Heart right ventricle (tissue), 16 donors: Measurements from ENCODE around the gene GALT. TPM values are rescaled to one million over a fixed set of nuclear protein-coding genes. Genes with fewer than 3 reads are reported as not detected.
A peak's percentile ranks its signal among the peaks of the same experiment; 100 is the strongest.

Experiments used
- ATAC-seq, 8 donors: fragments of 200-7000 bp; cut with Tn5 transposase; one replicate each; pipeline ENCODE4 v1.9.1; 2020; ENCODE audit warnings: mild to moderate bottlenecking in 8 of 8, moderate library complexity in 8 of 8, moderate number of reproducible peaks in 1 of 8
- DNase-seq, 2 donors: peaks; one replicate each; pipeline ENCODE4 v3.0.0-alpha.2; 2020
- H3K27ac ChIP-seq, 10 donors: fragments of 200-600 bp; sonication (generic) in 2 of 10; one replicate each; pipeline versions ENCODE4 v1.5.0 to v1.8.0; 2020 to 2022; ENCODE audit warnings: mild to moderate bottlenecking in 3 of 10
- H3K27me3 ChIP-seq, 7 donors: fragments of 200-600 bp; one replicate each; pipeline ENCODE4 v1.8.0; 2021 to 2022; ENCODE audit warnings: mild to moderate bottlenecking in 2 of 7
- H3K36me3 ChIP-seq, 9 donors: fragments of 200-600 bp; sonication (generic) in 1 of 9; one replicate each; pipeline versions ENCODE4 v1.5.0 to v1.8.0; 2020 to 2022; ENCODE audit warnings: mild to moderate bottlenecking in 2 of 9
- H3K4me1 ChIP-seq, 9 donors: fragments of 200-600 bp; sonication (generic) in 1 of 9; one replicate each; pipeline versions ENCODE4 v1.5.0 to v1.8.0; 2020 to 2022; ENCODE audit warnings: mild to moderate bottlenecking in 4 of 9
- H3K4me3 ChIP-seq, 10 donors: fragments of 200-600 bp; sonication (generic) in 2 of 10; one replicate each; pipeline versions ENCODE4 v1.5.0 to v1.8.0; 2020 to 2022; ENCODE audit warnings: mild to moderate bottlenecking in 7 of 10, moderate library complexity in 2 of 10
- H3K9me3 ChIP-seq, 11 donors: fragments of 200-600 bp in 10 of 11; sonication (generic) in 2 of 11; one replicate each; pipeline versions ENCODE4 v1.5.0 to v1.8.0; 2013 to 2022; ENCODE audit warnings: mild to moderate bottlenecking in 2 of 11, control low read depth in 1 of 11, moderate library complexity in 1 of 11
- WGBS, 2 donors: extraction: QIAGEN DNeasy Blood & Tissue Kit; methylation state at CpG; one replicate each; pipeline ENCODE4 v1.1.7; 2013; ENCODE audit warnings: inconsistent platforms in 1 of 2; 5-methylcytosine and 5-hydroxymethylcytosine counted together
- intact Hi-C, 10 donors: fragments of 100-400 bp; cut with DNase I; formaldehyde crosslinking; loops; one replicate each; pipeline versions ENCODE4 v1.11.1 to v1.14.2; 2022
- polyA plus RNA-seq, 2 donors: library from polyadenylated mRNA; stranded (reverse); fragments of 200-250 nt; gene quantifications; one replicate each; pipeline ENCODE4 v1.2.3, GENCODE V29; 2013
- total RNA-seq, 10 donors: library from RNA; stranded (reverse); fragmentation: NEBNext Ultra II Directional in 3 of 10; extraction: Animal tissue kit (Norgen Biotek cat#: 25700) in 3 of 10; gene quantifications; one replicate each; pipeline versions ENCODE4 v1.2.1 to v1.2.4, GENCODE V29; 2021 to 2023
- TF ChIP-seq, protein P1 (sequence below), 9 donors: fragments of 200-600 bp; sonication (generic) in 2 of 9; IDR thresholded peaks; one replicate each; pipeline versions ENCODE4 v1.5.0 to v1.8.0; 2021 to 2022; ENCODE audit warnings: antibody characterized with exemption in 9 of 9, mild to moderate bottlenecking in 5 of 9, moderate library complexity in 1 of 9
- donor health status: Arrhythmogenic right ventricular cardiomyopathy.
- donor health status: ischemic (EF 13 %, LVEDD 7.1; RV severe dilation, severe dysfunction).
- donor health status: healthy with polysubstance abuse.
- donor health status: DM: no; HTN: yes; CAD: no.
- donor health status: DM: no; HTN: no; CAD: no.
- donor health status: ischemic (EF 25% LVEDD 6.9; RV normal size, moderate dysfunction).
- donor health status: ischemic (EF 25% LVEDD 5.7; RV mildly dilated, moderate dysfunction).
- donor health status: healthy.
- donor health status: DM: yes; HTN: yes; CAD: no.
- donor health status: Ischemic cardiomyopathy.
- donor health status: ischemic (EF 35%, LVEDD 5.7; RV mildly dilated, moderate dysfunction).
- donor health status: nonischemic (EF 11% LVEDD 7.7; RV severe dilation, severe dysfunction).
- donor health status: DM: yes; HTN: yes; CAD: no.
- donor health status: PGD.
- donor health status: ischemic (EF 29% LVEDD 5.4; RV normal size, mild dysfunction).
- donor health status: nonischemic (EF 23%, LVEDD 6.1; RV moderate dilation, normal function).

The GALT gene
- total and polyA plus RNA-seq, 12 donors = 20.8 to 82.2 (median 44.2) TPM

DNA sequence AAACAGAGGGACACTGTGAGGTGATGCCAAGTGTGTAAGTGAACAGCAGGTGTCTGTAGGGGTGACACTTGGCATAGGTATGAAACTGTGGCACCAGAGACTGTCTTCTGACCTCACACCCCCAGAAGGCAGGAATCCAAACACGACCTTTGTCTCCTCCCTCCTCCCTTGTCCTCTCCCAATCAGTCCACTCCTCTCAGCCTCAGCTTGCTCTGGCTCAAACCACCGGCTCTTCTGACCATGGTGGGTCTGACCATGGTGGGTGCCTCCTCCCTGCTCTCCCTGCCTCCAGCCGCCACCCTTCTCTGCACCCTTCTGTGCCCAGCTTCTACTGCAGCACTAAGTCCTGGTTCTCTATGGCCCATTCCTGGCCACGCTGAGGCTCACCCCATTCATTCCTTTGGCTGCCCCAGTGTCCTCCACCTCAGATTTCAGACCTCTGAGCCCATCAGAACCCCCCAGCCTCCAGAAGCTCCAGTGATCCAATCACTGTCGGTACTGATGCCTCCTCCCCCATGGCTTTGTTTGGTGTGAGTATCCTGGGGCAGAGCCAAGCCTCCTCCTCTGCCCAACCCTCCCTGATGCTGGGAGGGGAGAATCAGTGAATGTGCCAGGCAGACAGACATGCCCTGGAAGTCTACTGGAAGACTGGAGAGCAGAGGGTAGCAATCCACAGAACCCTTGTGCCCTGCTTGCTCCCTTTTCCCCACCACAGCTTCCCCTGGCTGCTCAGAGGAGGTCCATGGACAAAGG is 15.9 kb upstream of the GALT start:
- peaks cover 0 to 8% (median 0%) of the 10 kb centered on the region in 9 donors for H3K36me3 ChIP-seq
- TF ChIP-seq, protein P1, sequence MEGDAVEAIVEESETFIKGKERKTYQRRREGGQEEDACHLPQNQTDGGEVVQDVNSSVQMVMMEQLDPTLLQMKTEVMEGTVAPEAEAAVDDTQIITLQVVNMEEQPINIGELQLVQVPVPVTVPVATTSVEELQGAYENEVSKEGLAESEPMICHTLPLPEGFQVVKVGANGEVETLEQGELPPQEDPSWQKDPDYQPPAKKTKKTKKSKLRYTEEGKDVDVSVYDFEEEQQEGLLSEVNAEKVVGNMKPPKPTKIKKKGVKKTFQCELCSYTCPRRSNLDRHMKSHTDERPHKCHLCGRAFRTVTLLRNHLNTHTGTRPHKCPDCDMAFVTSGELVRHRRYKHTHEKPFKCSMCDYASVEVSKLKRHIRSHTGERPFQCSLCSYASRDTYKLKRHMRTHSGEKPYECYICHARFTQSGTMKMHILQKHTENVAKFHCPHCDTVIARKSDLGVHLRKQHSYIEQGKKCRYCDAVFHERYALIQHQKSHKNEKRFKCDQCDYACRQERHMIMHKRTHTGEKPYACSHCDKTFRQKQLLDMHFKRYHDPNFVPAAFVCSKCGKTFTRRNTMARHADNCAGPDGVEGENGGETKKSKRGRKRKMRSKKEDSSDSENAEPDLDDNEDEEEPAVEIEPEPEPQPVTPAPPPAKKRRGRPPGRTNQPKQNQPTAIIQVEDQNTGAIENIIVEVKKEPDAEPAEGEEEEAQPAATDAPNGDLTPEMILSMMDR (IDR thresholded peaks at IDR 0.05) = no peak
- no peak overlapping the region for H3K4me3 ChIP-seq
- ATAC-seq = no peak
- DNase-seq = no peak
- H3K4me1 ChIP-seq = peaks cover 4 to 20% (median 8%) of the 10 kb centered on the region in 9 donors
- H3K27me3 ChIP-seq = peaks cover 23 to 55% (median 45%) of the 10 kb centered on the region in 7 donors
- intact Hi-C loops = no loop called here
- no peaks in the 10 kb centered on the region for H3K9me3 ChIP-seq
- WGBS, 2 donors = 41 to 42% methylated on average over 5 of the region's 5 CpGs
- H3K27ac ChIP-seq = no peak overlapping the region

- H3K36me3 ChIP-seq = peaks cover 0 to 12% (median 0%) of the 10 kb centered on the region in 9 donors
- WGBS, 2 donors = 51 to 53% methylated on average over 5 of the region's 5 CpGs
- H3K27ac ChIP-seq = no peak overlapping the region
- H3K4me3 ChIP-seq = no peak overlapping the region
- DNase-seq = no peak
- H3K9me3 ChIP-seq = no peaks in the 10 kb centered on the region
- ATAC-seq = no peak
- peaks cover 9 to 40% (median 26%) of the 10 kb centered on the region in 9 donors for H3K4me1 ChIP-seq
- H3K27me3 ChIP-seq = peaks cover 0 to 29% (median 20%) of the 10 kb centered on the region in 7 donors
- TF ChIP-seq, protein P1 (IDR thresholded peaks at IDR 0.05) = no peak
- intact Hi-C loops = loop anchor here in 2 of 10 donors (2.0 kb wide), 2 partner anchors 18 to 20 kb away; partner anchors contain the start of gene RPP25L (in 1 of the 2)
These were observed 13.3 kb upstream of the GALT start for GRCh38 chr9:34633166-34633565.

- Histone ChIP-seq H3K4me3 (no peak overlapping the region), H3K27me3 (peaks cover 0 to 21% (median 11%) of the 10 kb centered on the region in 7 donors), H3K27ac (no peak overlapping the region), H3K4me1 (peaks cover 5 to 42% (median 27%) of the 10 kb centered on the region in 9 donors), H3K9me3 (no peaks in the 10 kb centered on the region), H3K36me3 (peaks cover 0 to 12% (median 0%) of the 10 kb centered on the region in 9 donors)
- peak; percentile 61 to 64 for DNase-seq
- peak in 5 of 8 donors; percentile 8 to 36 (median 24) for ATAC-seq
- 20 to 23% methylated on average over 3 of the region's 3 CpGs for WGBS, 2 donors
- TF ChIP-seq, protein P1 (IDR thresholded peaks at IDR 0.05) = peak; percentile 75 to 91 (median 86)
- intact Hi-C loops = loop anchor here in 7 of 10 donors (1.0 to 2.0 kb wide), 3 partner anchors 19 to 22 kb away; partner anchors contain the start of gene RPP25L (in 6 of the 7)
These were observed 12.5 kb upstream of the GALT start for GRCh38 chr9:34633851-34634550.

DNA sequence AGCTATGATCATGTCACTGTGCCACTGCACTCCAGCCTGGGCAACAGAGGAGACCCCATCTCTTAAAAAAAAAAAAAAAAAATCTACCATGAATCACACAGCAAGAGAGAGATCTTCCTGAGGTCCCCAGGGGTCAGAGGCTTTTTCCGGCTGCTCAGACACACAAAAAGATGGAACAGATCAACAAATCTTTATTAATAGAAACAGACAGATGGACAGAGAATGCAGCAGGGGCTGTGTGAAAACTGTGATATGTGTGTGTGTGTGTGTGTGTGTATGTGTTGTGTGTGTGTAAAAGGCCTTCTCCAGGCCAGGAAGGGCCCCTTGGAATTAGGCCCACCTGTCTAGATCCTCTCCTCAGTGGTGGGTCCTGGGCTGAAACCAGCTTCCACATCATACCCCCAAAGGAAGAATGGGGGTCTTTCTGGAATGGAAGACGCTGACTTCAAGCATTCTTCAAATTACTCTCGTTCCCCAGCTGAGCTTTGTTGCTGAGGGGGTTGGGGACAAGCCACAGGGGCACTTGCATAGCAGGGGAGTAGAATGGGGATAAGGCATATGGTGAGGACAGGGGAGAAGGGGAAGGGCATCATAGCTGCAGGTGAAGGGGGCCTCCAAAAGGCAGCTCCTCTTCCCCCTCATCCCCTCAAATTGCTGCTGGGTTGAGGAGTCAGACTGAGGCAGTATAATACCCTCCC is 11.8 kb upstream of the GALT start:
- Histone ChIP-seq H3K9me3 (no peaks in the 10 kb centered on the region), H3K27ac (no peak overlapping the region), H3K4me3 (no peak overlapping the region), H3K4me1 (peaks cover 5 to 38% (median 27%) of the 10 kb centered on the region in 9 donors), H3K27me3 (peaks cover 0 to 14% (median 5%) of the 10 kb centered on the region in 7 donors), H3K36me3 (peaks cover 0 to 12% (median 0%) of the 10 kb centered on the region in 9 donors)
- TF ChIP-seq, protein P1 (IDR thresholded peaks at IDR 0.05) = no peak
- DNase-seq (no peak), ATAC-seq (no peak)
- intact Hi-C loops = loop anchor here in 5 of 10 donors (1.0 to 2.0 kb wide), 2 partner anchors 22 kb away; partner anchors contain the start of gene RPP25L (in 5 of the 5)
- WGBS, 2 donors = 74 to 76% methylated on average over 3 of the region's 3 CpGs
